Measurements from ENCODE around the gene VAV2. TPM values are rescaled to one million over a fixed set of nuclear protein-coding genes. Genes with fewer than 3 reads are reported as not detected.

VAV2 gene
- total RNA-seq, 4 donors from 2014 or later, result 15.0 to 25.7 (median 20.5) TPM

DNA sequence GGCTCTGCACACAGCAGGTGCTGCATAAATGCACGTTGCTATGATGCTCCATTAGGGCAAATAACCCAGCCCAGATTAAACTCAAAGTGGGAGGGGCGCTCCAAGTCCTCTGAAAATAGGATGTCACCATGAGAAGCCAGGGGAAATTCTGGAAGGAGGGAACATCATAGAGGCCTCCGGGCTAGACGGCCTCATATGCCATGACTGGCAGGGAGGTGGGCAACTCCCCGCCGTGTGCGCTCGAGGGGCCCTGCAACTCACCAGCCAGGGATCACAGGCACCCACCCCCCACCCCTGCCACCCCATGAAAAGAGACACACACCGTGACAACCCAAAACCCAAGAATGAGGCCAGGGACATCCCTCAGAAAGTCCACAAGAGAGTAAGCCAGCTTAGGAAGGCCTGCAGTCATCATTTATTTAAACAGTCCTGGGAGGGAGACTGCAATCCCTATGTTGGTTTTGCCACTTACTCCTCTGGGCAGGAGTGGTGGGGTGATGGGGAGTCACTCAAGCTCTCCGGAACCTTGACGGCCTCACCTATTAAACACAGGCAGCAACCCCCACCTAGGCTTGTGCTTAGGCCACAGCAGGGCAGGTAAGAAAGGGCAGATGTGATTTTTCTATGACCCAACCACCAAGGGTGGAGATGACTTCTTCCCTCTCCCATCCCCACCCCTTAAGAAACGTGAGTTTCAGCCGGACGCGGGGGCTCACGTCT lies 4.0 kb downstream of the VAV2 start:
- 58 to 62% methylated on average over 11 to 16 of the region's 16 CpGs for whole genome bisulfite sequencing, 2 donors
- peak; percentile 89 for DNase-seq
- intact Hi-C loops (cut with DNase I), result no loop called here
- Histone ChIP-seq H3K27ac (peak overlapping the region in 1 of 3 donors; percentile 52), H3K4me3 (replicated peaks in 1 of 3) (no peak overlapping the region), H3K4me1 (peaks cover 18 to 25% of the 10 kb centered on the region in 2 donors), H3K36me3 (no peaks in the 10 kb centered on the region), H3K9me3 (no peaks in the 10 kb centered on the region), H3K27me3 (no peaks in the 10 kb centered on the region)
- TF ChIP-seq POLR2A (IDR thresholded peaks at IDR 0.05), result no peak
- TF ChIP-seq, protein P1, sequence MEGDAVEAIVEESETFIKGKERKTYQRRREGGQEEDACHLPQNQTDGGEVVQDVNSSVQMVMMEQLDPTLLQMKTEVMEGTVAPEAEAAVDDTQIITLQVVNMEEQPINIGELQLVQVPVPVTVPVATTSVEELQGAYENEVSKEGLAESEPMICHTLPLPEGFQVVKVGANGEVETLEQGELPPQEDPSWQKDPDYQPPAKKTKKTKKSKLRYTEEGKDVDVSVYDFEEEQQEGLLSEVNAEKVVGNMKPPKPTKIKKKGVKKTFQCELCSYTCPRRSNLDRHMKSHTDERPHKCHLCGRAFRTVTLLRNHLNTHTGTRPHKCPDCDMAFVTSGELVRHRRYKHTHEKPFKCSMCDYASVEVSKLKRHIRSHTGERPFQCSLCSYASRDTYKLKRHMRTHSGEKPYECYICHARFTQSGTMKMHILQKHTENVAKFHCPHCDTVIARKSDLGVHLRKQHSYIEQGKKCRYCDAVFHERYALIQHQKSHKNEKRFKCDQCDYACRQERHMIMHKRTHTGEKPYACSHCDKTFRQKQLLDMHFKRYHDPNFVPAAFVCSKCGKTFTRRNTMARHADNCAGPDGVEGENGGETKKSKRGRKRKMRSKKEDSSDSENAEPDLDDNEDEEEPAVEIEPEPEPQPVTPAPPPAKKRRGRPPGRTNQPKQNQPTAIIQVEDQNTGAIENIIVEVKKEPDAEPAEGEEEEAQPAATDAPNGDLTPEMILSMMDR (IDR thresholded peaks at IDR 0.05), result no peak

DNA sequence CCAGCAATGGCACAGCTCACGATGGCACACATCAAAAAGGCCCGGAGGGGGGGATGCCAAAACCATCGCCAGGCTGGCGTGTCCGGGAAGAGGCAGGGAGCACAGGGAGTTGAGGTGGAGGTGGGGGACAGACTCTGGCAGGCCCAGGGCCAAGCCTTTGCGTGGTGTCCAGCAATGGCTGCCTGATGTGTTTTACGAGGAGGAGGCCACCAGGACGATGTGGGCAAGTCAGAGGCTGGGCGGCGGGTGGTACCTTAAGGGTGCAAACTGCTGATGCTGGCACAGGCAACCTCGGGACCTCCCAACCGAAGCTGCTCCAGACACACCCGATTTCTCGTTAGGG lies 4.7 kb downstream of the VAV2 start:
- Histone ChIP-seq H3K4me1 (peaks cover 17 to 25% of the 10 kb centered on the region in 2 donors), H3K4me3 (replicated peaks in 1 of 3) (no peak overlapping the region), H3K9me3 (no peaks in the 10 kb centered on the region), H3K36me3 (no peaks in the 10 kb centered on the region), H3K27me3 (no peaks in the 10 kb centered on the region), H3K27ac (no peak overlapping the region)
- 89 to 90% methylated on average over 14 of the region's 14 CpGs for WGBS, 2 donors
- no peak for DNase-seq
- intact Hi-C loops (cut with DNase I), result no loop called here
- TF ChIP-seq, protein P1 (IDR thresholded peaks at IDR 0.05), result no peak
- no peak for TF ChIP-seq POLR2A (IDR thresholded peaks at IDR 0.05)

DNA sequence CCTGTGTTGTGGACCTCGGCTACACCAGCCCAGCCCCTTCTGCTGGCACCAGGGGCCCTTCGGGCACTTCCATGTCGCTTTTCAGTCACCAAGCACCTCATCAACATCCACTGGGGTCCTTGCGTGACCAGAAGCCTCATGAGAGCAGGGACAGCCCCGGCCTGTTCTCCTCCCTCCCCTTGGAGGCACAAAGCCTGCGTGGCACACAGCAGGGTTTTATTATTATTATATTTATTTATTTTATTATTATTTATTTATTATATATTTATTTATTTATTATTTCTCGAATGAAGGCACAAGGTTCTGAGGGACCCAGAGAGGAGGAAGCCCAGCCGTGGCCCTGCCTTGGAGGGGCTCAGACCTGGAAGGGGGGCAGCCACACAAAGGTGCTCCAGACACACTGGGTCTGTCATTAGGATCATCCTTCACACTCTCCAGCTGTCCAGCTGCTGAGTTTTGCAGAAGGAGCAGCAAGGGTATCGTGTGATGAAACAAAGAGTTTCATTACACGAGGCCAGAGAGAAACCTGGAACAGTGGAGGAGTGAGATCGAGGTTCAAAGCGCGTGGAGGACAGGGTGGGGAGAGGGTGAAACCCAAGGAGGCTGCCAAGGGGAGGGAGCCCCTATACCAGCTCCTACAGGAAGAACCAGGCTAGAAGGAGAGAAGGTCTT lies 5.2 kb downstream of the VAV2 start:
- no peaks in the 10 kb centered on the region for H3K27me3 ChIP-seq
- intact Hi-C loops (cut with DNase I), result no loop called here
- TF ChIP-seq, protein P1 (IDR thresholded peaks at IDR 0.05), result no peak
- TF ChIP-seq POLR2A (IDR thresholded peaks at IDR 0.05), result no peak

DNA sequence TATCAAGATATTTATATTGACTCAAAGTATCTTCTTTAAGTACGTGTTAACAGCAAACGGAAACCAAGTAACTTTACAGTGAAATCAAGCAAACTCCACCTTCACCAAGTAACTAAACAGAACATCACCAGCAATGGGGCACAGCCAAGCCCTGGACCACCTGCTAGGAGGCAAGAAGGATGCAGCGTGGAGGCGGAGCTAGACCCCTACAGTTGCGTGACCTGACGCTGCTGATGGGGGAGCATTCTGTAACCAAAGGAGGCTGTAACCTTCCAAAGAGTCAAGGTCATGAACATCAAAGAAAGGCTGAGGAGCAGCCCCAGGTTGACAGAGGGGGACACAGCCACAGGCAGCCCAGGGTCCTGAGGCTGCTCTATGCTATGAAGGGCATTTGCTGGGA lies 6.1 kb downstream of the VAV2 start:
- DNase-seq, result no peak
- Histone ChIP-seq H3K27me3 (no peaks in the 10 kb centered on the region), H3K27ac (no peak overlapping the region), H3K9me3 (no peaks in the 10 kb centered on the region), H3K36me3 (no peaks in the 10 kb centered on the region), H3K4me1 (peaks cover 15 to 23% of the 10 kb centered on the region in 2 donors), H3K4me3 (replicated peaks in 1 of 3) (no peak overlapping the region)
- TF ChIP-seq, protein P1 (IDR thresholded peaks at IDR 0.05), result no peak
- 70 to 80% methylated on average over 6 of the region's 6 CpGs for WGBS, 2 donors
- intact Hi-C loops (cut with DNase I), result no loop called here

More for the DNA sequence above, 5.2 kb downstream of the VAV2 start:
- Histone ChIP-seq H3K4me3 (replicated peaks in 1 of 3) (no peak overlapping the region), H3K27ac (no peak overlapping the region), H3K36me3 (no peaks in the 10 kb centered on the region), H3K9me3 (no peaks in the 10 kb centered on the region), H3K4me1 (peaks cover 17 to 25% of the 10 kb centered on the region in 2 donors)
- no peak for DNase-seq
- 93 to 94% methylated on average over 13 of the region's 13 CpGs for WGBS, 2 donors
